ENCODE measurements around the gene ARHGAP15.

DNA sequence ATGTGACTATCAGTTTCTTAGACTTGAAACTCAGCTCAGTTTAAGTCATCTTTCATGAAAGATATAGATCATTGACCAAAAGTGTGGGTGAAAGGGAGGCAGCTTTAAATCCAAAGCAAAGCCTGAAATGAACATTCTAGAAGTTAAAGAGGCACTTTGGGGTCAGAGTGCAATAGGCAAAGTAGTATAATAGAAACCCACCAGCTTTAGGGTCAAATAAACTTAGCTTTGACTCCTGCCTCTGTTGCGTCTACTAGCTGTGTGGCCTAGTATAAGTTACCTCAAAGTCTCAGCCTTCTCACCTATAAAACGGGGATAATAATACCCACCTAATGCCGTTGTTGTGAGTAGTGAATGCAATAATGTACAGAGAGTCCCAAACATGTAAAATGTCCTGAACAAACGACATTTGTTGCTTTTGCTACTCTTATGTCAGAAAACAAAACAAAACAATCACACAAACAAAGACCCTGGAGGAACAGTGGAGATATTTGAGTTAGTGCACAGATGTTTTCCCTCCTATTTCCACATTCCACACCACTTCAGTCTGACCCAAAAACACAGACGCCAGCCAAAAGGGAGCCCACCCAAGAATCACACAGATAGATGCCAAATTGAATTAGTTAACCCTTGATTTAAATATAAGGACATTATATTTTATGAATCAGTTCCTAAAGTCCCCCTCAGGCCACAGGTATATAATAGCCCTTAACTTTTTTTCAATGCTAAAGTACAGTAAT, 657.0 kb downstream of the ARHGAP15 start:
- TF ChIP-seq, protein P1, sequence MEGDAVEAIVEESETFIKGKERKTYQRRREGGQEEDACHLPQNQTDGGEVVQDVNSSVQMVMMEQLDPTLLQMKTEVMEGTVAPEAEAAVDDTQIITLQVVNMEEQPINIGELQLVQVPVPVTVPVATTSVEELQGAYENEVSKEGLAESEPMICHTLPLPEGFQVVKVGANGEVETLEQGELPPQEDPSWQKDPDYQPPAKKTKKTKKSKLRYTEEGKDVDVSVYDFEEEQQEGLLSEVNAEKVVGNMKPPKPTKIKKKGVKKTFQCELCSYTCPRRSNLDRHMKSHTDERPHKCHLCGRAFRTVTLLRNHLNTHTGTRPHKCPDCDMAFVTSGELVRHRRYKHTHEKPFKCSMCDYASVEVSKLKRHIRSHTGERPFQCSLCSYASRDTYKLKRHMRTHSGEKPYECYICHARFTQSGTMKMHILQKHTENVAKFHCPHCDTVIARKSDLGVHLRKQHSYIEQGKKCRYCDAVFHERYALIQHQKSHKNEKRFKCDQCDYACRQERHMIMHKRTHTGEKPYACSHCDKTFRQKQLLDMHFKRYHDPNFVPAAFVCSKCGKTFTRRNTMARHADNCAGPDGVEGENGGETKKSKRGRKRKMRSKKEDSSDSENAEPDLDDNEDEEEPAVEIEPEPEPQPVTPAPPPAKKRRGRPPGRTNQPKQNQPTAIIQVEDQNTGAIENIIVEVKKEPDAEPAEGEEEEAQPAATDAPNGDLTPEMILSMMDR (IDR thresholded peaks at IDR 0.05; ENCODE audit: low read depth, low read length, missing input control): no peak
- TF ChIP-seq EGR1 (IDR thresholded peaks at IDR 0.05; ENCODE audit: low read depth in 2 of 2) (no peak), RAD21 (IDR thresholded peaks at IDR 0.05) (no peak), TAF1 (conservative IDR thresholded peaks at IDR 0.05) (no peak), JUND (IDR thresholded peaks at IDR 0.05) (no peak)

Data from liver (tissue), 3 donors.